H1 (cell line): ENCODE data around the gene JAG1. TPM values are rescaled to one million over a fixed set of nuclear protein-coding genes. Genes with fewer than 3 reads are reported as not detected.

Source experiments
- CTCF ChIA-PET: fragments of 300-600 bp; sonication (Branson Sonifier 250); formaldehyde crosslinking; loops from one replicate; lab custom pipeline; 2021; ENCODE audit not compliant: partially characterized antibody; lab: Charles Lee
- POLR2A ChIA-PET: fragments of 300-600 bp; sonication (Branson Sonifier 250); formaldehyde crosslinking; loops from one replicate; lab custom pipeline; 2021; ENCODE audit warnings: inconsistent platforms; ENCODE audit not compliant: partially characterized antibody; lab: Charles Lee
- DNase-seq, 2 experiments: peaks; one replicate each; pipeline versions ENCODE4 v3.0.0 to v3.0.0-alpha.2; 2010 to 2022; ENCODE audit warnings: low spot score in 2 of 2, low read depth in 1 of 2, mixed read lengths in 1 of 2
- FAIRE-seq: peaks from 2 replicates; lab custom pipeline; 2011; peaks lifted over from hg19 to GRCh38; lab: Jason Lieb, UNC
- H2AFZ ChIP-seq: 2 replicates; pipeline ENCODE4 v1.8.1; 2012; ENCODE audit warnings: low read length, inconsistent platforms
- H2AK5ac ChIP-seq: 2 replicates; pipeline ENCODE4 v1.6.1; 2013; ENCODE audit warnings: low read depth, low read length
- H2BK120ac ChIP-seq: replicated peaks from 2 replicates; pipeline ENCODE3; 2013; ENCODE audit warnings: low read depth, low read length, inconsistent platforms
- H2BK12ac ChIP-seq: 2 replicates; pipeline ENCODE4 v1.6.1; 2013; ENCODE audit warnings: low read depth, low read length
- H2BK15ac ChIP-seq: 2 replicates; pipeline ENCODE4 v1.6.1; 2013; ENCODE audit warnings: low read length
- H2BK20ac ChIP-seq: 2 replicates; pipeline ENCODE4 v1.6.1; 2013; ENCODE audit warnings: low read length
- H2BK5ac ChIP-seq: 2 replicates; pipeline ENCODE4 v1.6.1; 2013; ENCODE audit warnings: low read depth, low read length
- H3K14ac ChIP-seq: 2 replicates; pipeline ENCODE4 v1.6.1; 2013; ENCODE audit warnings: inconsistent platforms; ENCODE audit not compliant: insufficient read length
- H3K18ac ChIP-seq: 2 replicates; pipeline ENCODE4 v1.6.1; 2013; ENCODE audit warnings: low read length; ENCODE audit errors: extremely low read depth
- H3K23ac ChIP-seq: 2 replicates; pipeline ENCODE4 v1.6.1; 2013; ENCODE audit warnings: inconsistent platforms; ENCODE audit not compliant: insufficient read length
- H3K23me2 ChIP-seq: 2 replicates; pipeline ENCODE4 v1.6.1; 2013; ENCODE audit warnings: low read depth, low read length
- H3K27ac ChIP-seq: 2 replicates; pipeline ENCODE4 v1.6.1; 2011; ENCODE audit warnings: low read depth, low read length, inconsistent platforms
- H3K27me3 ChIP-seq, 4 experiments: replicated peaks in 1 of 4; 1 replicate in 1 of 4; 2 replicates in 3 of 4; pipeline versions ENCODE4 v1.6.1 to v1.8.1; 2011 to 2013; ENCODE audit warnings: low read length in 3 of 4, mild to moderate bottlenecking in 3 of 4, inconsistent platforms in 2 of 4, mixed read lengths in 2 of 4, moderate library complexity in 1 of 4; ENCODE audit not compliant: control insufficient read depth in 3 of 4, insufficient read depth in 3 of 4; ENCODE audit errors: extremely low read depth in 1 of 4
- H3K36me3 ChIP-seq, 4 experiments: 2 replicates each; pipeline versions ENCODE4 v1.6.1 to v1.8.1; 2011 to 2013; ENCODE audit warnings: mild to moderate bottlenecking in 4 of 4, low read length in 3 of 4, moderate library complexity in 2 of 4, control low read depth in 1 of 4, inconsistent platforms in 1 of 4; ENCODE audit not compliant: insufficient read depth in 4 of 4, control insufficient read depth in 2 of 4
- H3K4ac ChIP-seq: replicated peaks from 2 replicates; pipeline ENCODE3; 2013; ENCODE audit warnings: low read length, low read depth, mixed read lengths, inconsistent platforms; ENCODE audit not compliant: insufficient read length
- H3K4me1 ChIP-seq, 4 experiments: replicated peaks in 1 of 4; 1 replicate in 1 of 4; 2 replicates in 3 of 4; pipeline versions ENCODE4 v1.6.1 to v1.8.1; 2011 to 2013; ENCODE audit warnings: low read length in 3 of 4, inconsistent platforms in 2 of 4, mixed read lengths in 1 of 4; ENCODE audit not compliant: insufficient read depth in 4 of 4, control insufficient read depth in 3 of 4
- H3K4me2 ChIP-seq, 2 experiments: 2 replicates each; pipeline versions ENCODE4 v1.6.1 to v1.8.1; 2011 to 2013; ENCODE audit warnings: low read depth in 2 of 2, low read length in 2 of 2, control low read depth in 1 of 2, inconsistent platforms in 1 of 2, mild to moderate bottlenecking in 1 of 2; ENCODE audit not compliant: insufficient read depth in 1 of 2
- H3K4me3 ChIP-seq, 4 experiments: fragments of 200-600, 300-600 bp in 1 of 4; sonication (generic), shearing (Covaris generic), sonication (Bioruptor Twin) in 1 of 4; 2 replicates each; pipeline versions ENCODE4 v1.5.1 to v1.8.1; 2011 to 2016; ENCODE audit warnings: low read length in 4 of 4, low read depth in 3 of 4, control low read depth in 2 of 4, inconsistent platforms in 2 of 4, mild to moderate bottlenecking in 2 of 4, mixed read lengths in 1 of 4, moderate library complexity in 1 of 4; ENCODE audit not compliant: insufficient read depth in 2 of 4; ENCODE audit errors: extremely low read depth in 1 of 4
- H3K56ac ChIP-seq: replicated peaks from 2 replicates; pipeline ENCODE3; 2013; ENCODE audit warnings: low read depth, mild to moderate bottlenecking, mixed read lengths, low read length, inconsistent platforms; ENCODE audit not compliant: insufficient read length
- H3K79me1 ChIP-seq: 2 replicates; pipeline ENCODE4 v1.6.1; 2013; ENCODE audit warnings: low read depth, low read length, control low read depth
- H3K79me2 ChIP-seq, 2 experiments: 2 replicates each; pipeline versions ENCODE4 v1.6.1 to v1.8.1; 2012 to 2013; ENCODE audit warnings: low read length in 2 of 2, mild to moderate bottlenecking in 2 of 2, inconsistent platforms in 1 of 2; ENCODE audit not compliant: insufficient read depth in 2 of 2, control insufficient read depth in 1 of 2
- H3K9ac ChIP-seq, 4 experiments: replicated peaks in 1 of 4; 1 replicate in 1 of 4; 2 replicates in 3 of 4; pipeline versions ENCODE4 v1.6.1 to v1.8.1; 2011 to 2013; ENCODE audit warnings: low read depth in 3 of 4, low read length in 3 of 4, control low read depth in 2 of 4, mild to moderate bottlenecking in 2 of 4, moderate library complexity in 2 of 4, inconsistent platforms in 1 of 4; ENCODE audit errors: extremely low read depth in 1 of 4
- H3K9me3 ChIP-seq, 2 experiments: 2 replicates each; pipeline versions ENCODE4 v1.6.1 to v1.8.1; 2012 to 2013; ENCODE audit warnings: mild to moderate bottlenecking in 2 of 2, moderate library complexity in 2 of 2, control low read depth in 1 of 2, inconsistent platforms in 1 of 2, low read depth in 1 of 2, low read length in 1 of 2, mixed read lengths in 1 of 2; ENCODE audit not compliant: insufficient read depth in 2 of 2
- H4K20me1 ChIP-seq, 2 experiments: replicated peaks in 1 of 2; 2 replicates each; pipeline versions ENCODE3 to v1.8.1; 2011 to 2013; ENCODE audit warnings: inconsistent platforms in 2 of 2, low read length in 2 of 2, mild to moderate bottlenecking in 1 of 2; ENCODE audit not compliant: insufficient read depth in 2 of 2, control insufficient read depth in 1 of 2
- H4K5ac ChIP-seq: 2 replicates; pipeline ENCODE4 v1.6.1; 2013; ENCODE audit warnings: low read length, low read depth, mixed read lengths, inconsistent platforms; ENCODE audit not compliant: insufficient read length
- H4K8ac ChIP-seq: 2 replicates; pipeline ENCODE4 v1.8.0; 2013; ENCODE audit warnings: mild to moderate bottlenecking, moderate library complexity, low read length, inconsistent platforms; ENCODE audit not compliant: insufficient read depth; ENCODE audit errors: extremely low read depth
- H4K91ac ChIP-seq: replicated peaks from 2 replicates; pipeline ENCODE3; 2013; ENCODE audit warnings: low read length, mixed read lengths, inconsistent platforms; ENCODE audit not compliant: insufficient read length
- JUN ChIP-seq: IDR thresholded peaks from 2 replicates; pipeline ENCODE4 v1.6.1; 2011; ENCODE audit warnings: low read depth, mild to moderate bottlenecking, improper control_type of control experiment, low read length
- POLR2AphosphoS5 ChIP-seq: IDR thresholded peaks from 2 replicates; pipeline ENCODE4 v1.6.1; 2011; ENCODE audit warnings: low read depth, low read length
- TAF7 ChIP-seq: optimal IDR thresholded peaks from 2 replicates; pipeline ENCODE3; 2011; ENCODE audit warnings: low read depth, mild to moderate bottlenecking, inconsistent platforms, low read length, moderate library complexity, borderline replicate concordance
- WGBS, 2 experiments: shearing (Covaris generic) in 1 of 2; methylation state at CpG; one replicate each; pipeline versions ENCODE4 v1.1.6 to v1.1.7; 2013 to 2015; ENCODE audit warnings: low lambda C conversion rate in 2 of 2, mixed read lengths in 2 of 2, inconsistent platforms in 1 of 2, low coverage in 1 of 2, missing lambda C conversion rate in 1 of 2; ENCODE audit not compliant: insufficient replicate concordance in 2 of 2, insufficient coverage in 1 of 2, insufficient read length in 1 of 2; ENCODE audit errors: extremely low coverage in 1 of 2, missing lambda C conversion rate in 1 of 2; 5-methylcytosine and 5-hydroxymethylcytosine counted together
- polyA plus RNA-seq, 7 experiments: library from polyadenylated mRNA; depleted of rRNA in 3 of 7; stranded (reverse) in 5 of 7; unstranded in 2 of 7; fragments of >200 nt in 5 of 7; fragments of 200-250 nt in 2 of 7; gene quantifications; 1 replicate in 5 of 7; 2 replicates in 1 of 7; 4 replicates in 1 of 7; pipeline versions ENCODE4 v1.2.1 to v1.2.3, GENCODE V29; 2011 to 2013; ENCODE audit warnings: missing spikeins in 2 of 7, mixed read lengths in 2 of 7
- total RNA-seq: library from RNA; stranded (reverse); fragmentation: NEBNext Ultra II Directional; extraction: Animal tissue kit (Norgen Biotek cat#: 25700); gene quantifications from 2 replicates; pipeline ENCODE4 v1.2.1, GENCODE V29; 2021
- TF ChIP-seq, protein P1 (sequence below): IDR thresholded peaks from 2 replicates; pipeline ENCODE4 v1.6.1; 2012; ENCODE audit warnings: inconsistent platforms

The JAG1 gene
- total and polyA plus RNA-seq, 2 of the 8 experiments (the other 6 are each of a cell fraction or from before 2014, with no cell fraction given) = 13.5 to 27.3 TPM

DNA sequence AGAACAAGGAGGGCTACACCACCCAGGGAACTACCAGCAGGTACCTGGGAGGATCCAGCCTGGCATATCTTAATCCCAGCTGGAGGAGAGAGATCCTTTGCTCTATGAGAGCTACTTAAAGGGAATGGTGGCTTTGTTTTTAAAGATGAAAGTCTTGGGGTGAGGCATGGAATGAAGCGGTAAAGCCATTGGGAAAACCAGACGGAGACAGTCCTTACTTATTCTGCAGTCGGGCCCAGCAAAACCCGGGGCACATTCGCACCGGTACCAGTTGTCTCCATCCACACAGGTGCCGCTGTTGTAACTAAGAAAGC, 30.3 kb downstream of the JAG1 start:
- CTCF ChIA-PET = interaction anchor here (0.9 to 1.1 kb wide), 2 partner anchors 28 to 148 kb away, joined by 3 read pairs; no protein-coding TSS in a partner anchor
- no peak for FAIRE-seq
- H3K27ac ChIP-seq = no peak overlapping the region

More for the DNA sequence above, 30.3 kb downstream of the JAG1 start:
- Histone ChIP-seq H3K27me3 (no peaks in the 10 kb centered on the region), H3K79me1 (no peaks in the 10 kb centered on the region), H2BK120ac (no peak overlapping the region), H3K4me3 (no peak overlapping the region), H2BK15ac (no peak overlapping the region), H3K56ac (no peak overlapping the region), H4K8ac (no peak overlapping the region), H3K23ac (no peak overlapping the region), H3K18ac (no peak overlapping the region), H2AK5ac (no peak overlapping the region), H3K4me2 (no peak overlapping the region), H4K5ac (no peak overlapping the region), H2BK5ac (no peak overlapping the region), H3K79me2 (no peaks in the 10 kb centered on the region), H3K4me1 (peaks cover 0 to 6% (median 4%) of the 10 kb centered on the region in 4 experiments; a peak in 4 of 7 replicates), H2AFZ (no peak overlapping the region), H3K23me2 (no peaks in the 10 kb centered on the region), H3K9me3 (no peaks in the 10 kb centered on the region), H4K20me1 (peaks cover 1 to 14% of the 10 kb centered on the region in 2 experiments), H2BK20ac (no peak overlapping the region), H2BK12ac (no peak overlapping the region), H3K14ac (no peak overlapping the region), H3K4ac (no peak overlapping the region), H3K9ac (no peak overlapping the region), H4K91ac (no peak overlapping the region), H3K36me3 (peaks cover 44 to 100% (median 92%) of the 10 kb centered on the region in 4 experiments)
- TF ChIP-seq, protein P1, sequence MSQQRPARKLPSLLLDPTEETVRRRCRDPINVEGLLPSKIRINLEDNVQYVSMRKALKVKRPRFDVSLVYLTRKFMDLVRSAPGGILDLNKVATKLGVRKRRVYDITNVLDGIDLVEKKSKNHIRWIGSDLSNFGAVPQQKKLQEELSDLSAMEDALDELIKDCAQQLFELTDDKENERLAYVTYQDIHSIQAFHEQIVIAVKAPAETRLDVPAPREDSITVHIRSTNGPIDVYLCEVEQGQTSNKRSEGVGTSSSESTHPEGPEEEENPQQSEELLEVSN = no peak
- TF ChIP-seq POLR2AphosphoS5 = no peak
- no peak for TF ChIP-seq JUN
- no peak for TF ChIP-seq TAF7
- DNase-seq = no peak
- POLR2A ChIA-PET = no interaction called here
- 88% methylated on average over 7 of the region's 7 CpGs; no CpG with 5 or more reads in 1 of the 2 experiments for WGBS, 2 experiments
